Measurements from ENCODE around the gene ECSIT. TPM values are rescaled to one million over a fixed set of nuclear protein-coding genes. Genes with fewer than 3 reads are reported as not detected.
A peak's percentile ranks its signal among the peaks of the same experiment; 100 is the strongest.

Gene ECSIT
- total and polyA plus RNA-seq, 10 donors, result 30.2 to 55.1 (median 36.3) TPM

DNA sequence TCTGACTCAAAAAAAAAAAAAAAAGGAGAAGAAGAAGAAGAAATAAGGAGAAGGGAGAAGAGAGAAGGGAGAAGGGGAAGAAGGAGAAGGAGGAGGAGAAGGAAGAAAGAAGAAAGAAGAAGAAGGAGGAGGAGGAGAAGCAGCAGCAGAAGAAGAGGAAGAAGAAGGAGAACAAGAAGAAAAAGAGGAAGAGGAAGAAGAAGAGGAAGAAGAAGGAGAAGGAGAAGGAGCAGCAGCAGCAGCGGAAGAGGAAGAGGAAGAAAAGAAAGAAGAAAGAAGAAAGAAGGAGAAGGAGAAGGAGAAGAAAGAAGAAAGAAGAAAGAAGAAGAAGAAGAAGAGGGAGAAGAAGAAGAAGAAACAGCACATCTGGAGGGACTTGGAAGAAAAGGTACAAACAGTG is 5.6 kb upstream of the ECSIT start:
- no peaks in the 10 kb centered on the region for H3K36me3 ChIP-seq
- intact Hi-C loops (cut with DNase I; ENCODE audit: low total_unique reads), result no loop called here
- no peak overlapping the region for H3K4me3 ChIP-seq
- H3K4me1 ChIP-seq, result peaks cover 0 to 38% (median 15%) of the 10 kb centered on the region in 6 donors
- no peak for DNase-seq
- TF ChIP-seq POLR2A (IDR thresholded peaks at IDR 0.05) (no peak), CTCF (IDR thresholded peaks at IDR 0.05 in 8 of 11, conservative IDR thresholded peaks at IDR 0.05 in 3 of 11) (no peak), POLR2AphosphoS5 (IDR thresholded peaks at IDR 0.05) (no peak)
- peaks cover 0 to 16% (median 10%) of the 10 kb centered on the region in 7 donors for H3K27me3 ChIP-seq (replicated peaks in 1 of 7)
- WGBS, 5 donors, result 22 to 56% (median 36%) methylated on average over 1 of the region's 1 CpG
- H3K9me3 ChIP-seq, result no peaks in the 10 kb centered on the region
- H3K27ac ChIP-seq, result peak overlapping the region in 1 of 8 donors; percentile 83

DNA sequence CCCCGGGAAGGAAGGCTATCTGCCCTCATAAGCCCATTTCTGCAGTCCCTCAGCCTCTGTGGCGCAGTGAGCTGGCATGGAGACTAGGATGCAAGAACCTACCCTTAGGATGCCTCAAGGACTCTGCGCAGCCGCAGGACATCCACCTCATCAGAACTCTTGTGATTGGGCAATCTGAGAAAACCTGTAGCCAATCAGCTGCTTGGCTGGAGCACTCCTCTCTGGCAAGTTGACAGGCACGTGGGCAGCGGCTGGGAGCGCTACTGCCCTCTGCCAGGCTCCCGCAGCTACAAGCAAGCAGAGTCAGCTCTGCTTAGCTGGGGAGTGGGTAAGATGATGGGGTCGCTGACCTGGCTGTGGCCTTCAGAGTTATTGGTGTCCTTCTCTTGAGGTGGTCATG is 1.5 kb upstream of the ECSIT start:
- H3K36me3 ChIP-seq, result peaks cover 0 to 20% (median 2%) of the 10 kb centered on the region in 6 donors
- 22 to 36% (median 27%) methylated on average over 9 of the region's 9 CpGs for WGBS, 5 donors
- no peak for TF ChIP-seq CTCF (IDR thresholded peaks at IDR 0.05 in 8 of 11, conservative IDR thresholded peaks at IDR 0.05 in 3 of 11)
- no peak for TF ChIP-seq POLR2A (IDR thresholded peaks at IDR 0.05)
- peak in 2 of 3 donors; percentile 11 to 24 for TF ChIP-seq POLR2AphosphoS5 (IDR thresholded peaks at IDR 0.05)
- H3K27me3 ChIP-seq (replicated peaks in 1 of 7), result no peaks in the 10 kb centered on the region
- peaks cover 11 to 53% (median 27%) of the 10 kb centered on the region in 6 donors for H3K4me1 ChIP-seq
- H3K27ac ChIP-seq, result no peak overlapping the region
- no peaks in the 10 kb centered on the region for H3K9me3 ChIP-seq
- intact Hi-C loops (cut with DNase I; ENCODE audit: low total_unique reads), result no loop called here
- no peak overlapping the region for H3K4me3 ChIP-seq
- peak; percentile 83 for DNase-seq

- Histone ChIP-seq H3K4me3 (no peak overlapping the region), H3K27me3 (replicated peaks in 1 of 7) (no peaks in the 10 kb centered on the region), H3K9me3 (no peaks in the 10 kb centered on the region), H3K36me3 (peaks cover 0 to 96% (median 41%) of the 10 kb centered on the region in 6 donors), H3K4me1 (no peaks in the 10 kb centered on the region), H3K27ac (no peak overlapping the region)
- 93 to 98% (median 94%) methylated on average over 9 of the region's 9 CpGs for WGBS, 5 donors
- intact Hi-C loops (cut with DNase I; ENCODE audit: low total_unique reads), result no loop called here
- TF ChIP-seq POLR2AphosphoS5 (IDR thresholded peaks at IDR 0.05), result no peak
- no peak for DNase-seq
Observed at GRCh38 chr19:11519138-11519537, 9.8 kb downstream of the ECSIT start.

GRCh38 chr19:11513946-11514345 is 15.0 kb downstream of the ECSIT start:
- H3K4me3 ChIP-seq, result no peak overlapping the region
- H3K9me3 ChIP-seq, result no peaks in the 10 kb centered on the region
- no peaks in the 10 kb centered on the region for H3K4me1 ChIP-seq
- no peak overlapping the region for H3K27ac ChIP-seq
- TF ChIP-seq POLR2AphosphoS5 (IDR thresholded peaks at IDR 0.05), result no peak
- no peak for TF ChIP-seq CTCF (IDR thresholded peaks at IDR 0.05 in 8 of 11, conservative IDR thresholded peaks at IDR 0.05 in 3 of 11)
- no peak for TF ChIP-seq POLR2A (IDR thresholded peaks at IDR 0.05)
- H3K36me3 ChIP-seq, result peaks cover 0 to 91% (median 52%) of the 10 kb centered on the region in 6 donors
- H3K27me3 ChIP-seq (replicated peaks in 1 of 7), result no peaks in the 10 kb centered on the region
- no peak for DNase-seq
- 94 to 97% (median 96%) methylated on average over 13 to 20 of the region's 20 CpGs for WGBS, 5 donors
- intact Hi-C loops (cut with DNase I; ENCODE audit: low total_unique reads), result no loop called here

DNA sequence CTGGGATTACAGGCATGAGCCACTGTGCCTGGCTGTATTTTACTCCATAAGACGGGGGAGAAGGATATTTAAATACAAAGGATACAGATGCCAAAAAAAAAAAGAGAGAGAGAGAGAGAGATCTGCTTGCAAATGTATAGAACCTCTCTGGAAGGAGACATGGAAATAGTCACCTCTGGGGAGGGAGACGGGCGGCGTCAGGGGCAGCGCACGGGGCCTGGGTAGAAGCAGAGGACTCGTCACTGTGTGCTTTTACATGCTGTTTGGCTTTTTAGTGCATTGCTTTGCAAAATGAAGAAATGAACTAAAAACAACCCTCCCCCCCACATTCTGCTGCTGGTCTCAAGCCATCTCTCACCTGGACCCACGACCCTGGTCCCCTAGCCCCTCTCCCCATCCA is 18.5 kb downstream of the ECSIT start:
- Histone ChIP-seq H3K4me3 (no peak overlapping the region), H3K27ac (no peak overlapping the region), H3K4me1 (peaks cover 4 to 13% (median 7%) of the 10 kb centered on the region in 6 donors), H3K27me3 (replicated peaks in 1 of 7) (no peaks in the 10 kb centered on the region), H3K36me3 (peaks cover 0 to 62% (median 31%) of the 10 kb centered on the region in 6 donors), H3K9me3 (no peaks in the 10 kb centered on the region)
- intact Hi-C loops (cut with DNase I; ENCODE audit: low total_unique reads), result no loop called here
- DNase-seq, result no peak
- TF ChIP-seq CTCF (IDR thresholded peaks at IDR 0.05 in 8 of 11, conservative IDR thresholded peaks at IDR 0.05 in 3 of 11) (no peak), POLR2AphosphoS5 (IDR thresholded peaks at IDR 0.05) (no peak), POLR2A (IDR thresholded peaks at IDR 0.05) (no peak)
- 87 to 96% (median 96%) methylated on average over 8 of the region's 8 CpGs for WGBS, 5 donors
